ENCODE data around the gene TXNDC11.

DNA sequence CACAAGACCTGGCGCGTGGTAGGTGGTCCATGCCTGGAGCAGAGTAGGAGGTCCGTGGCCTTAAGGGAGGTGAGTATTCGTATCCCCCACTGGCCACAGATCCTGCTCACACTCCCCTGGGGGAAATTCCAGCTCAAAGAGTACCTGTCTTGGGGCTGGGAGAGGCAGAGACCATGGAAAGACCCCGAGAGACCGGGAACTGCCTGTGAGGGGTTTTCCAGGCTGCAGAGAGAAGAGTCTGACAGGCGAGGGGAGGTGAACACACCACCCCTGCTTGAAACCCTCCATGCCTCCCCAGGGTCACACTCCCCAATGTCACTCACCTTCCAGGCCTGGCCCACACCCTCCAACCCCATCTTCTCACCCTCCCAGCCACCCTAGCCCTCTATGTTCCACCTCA is 87.0 kb downstream of the TXNDC11 start:
- TF ChIP-seq EZH2 (IDR thresholded peaks at IDR 0.05; ENCODE audit: low read depth) = no peak
- TF ChIP-seq, protein P1, sequence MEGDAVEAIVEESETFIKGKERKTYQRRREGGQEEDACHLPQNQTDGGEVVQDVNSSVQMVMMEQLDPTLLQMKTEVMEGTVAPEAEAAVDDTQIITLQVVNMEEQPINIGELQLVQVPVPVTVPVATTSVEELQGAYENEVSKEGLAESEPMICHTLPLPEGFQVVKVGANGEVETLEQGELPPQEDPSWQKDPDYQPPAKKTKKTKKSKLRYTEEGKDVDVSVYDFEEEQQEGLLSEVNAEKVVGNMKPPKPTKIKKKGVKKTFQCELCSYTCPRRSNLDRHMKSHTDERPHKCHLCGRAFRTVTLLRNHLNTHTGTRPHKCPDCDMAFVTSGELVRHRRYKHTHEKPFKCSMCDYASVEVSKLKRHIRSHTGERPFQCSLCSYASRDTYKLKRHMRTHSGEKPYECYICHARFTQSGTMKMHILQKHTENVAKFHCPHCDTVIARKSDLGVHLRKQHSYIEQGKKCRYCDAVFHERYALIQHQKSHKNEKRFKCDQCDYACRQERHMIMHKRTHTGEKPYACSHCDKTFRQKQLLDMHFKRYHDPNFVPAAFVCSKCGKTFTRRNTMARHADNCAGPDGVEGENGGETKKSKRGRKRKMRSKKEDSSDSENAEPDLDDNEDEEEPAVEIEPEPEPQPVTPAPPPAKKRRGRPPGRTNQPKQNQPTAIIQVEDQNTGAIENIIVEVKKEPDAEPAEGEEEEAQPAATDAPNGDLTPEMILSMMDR (conservative IDR thresholded peaks at IDR 0.05) = no peak

Measured in PC-9 (cell line).